Peyer's patch (tissue), 4 donors: ENCODE results near the gene PCK2. TPM values are rescaled to one million over a fixed set of nuclear protein-coding genes. Genes with fewer than 3 reads are reported as not detected.

Experiments
- DNase-seq, 3 donors: peaks; one replicate each; pipeline ENCODE4 v3.0.0-alpha.2; 2017 to 2019
- H3K27ac ChIP-seq, 4 donors: fragments of 200-600 bp; sonication (generic); one replicate each; pipeline ENCODE4 v1.5.1; 2016 to 2019
- H3K27me3 ChIP-seq, 2 donors: fragments of 200-600 bp; sonication (generic); one replicate each; pipeline ENCODE4 v1.5.1; 2019
- H3K36me3 ChIP-seq, 3 donors: fragments of 200-600 bp; sonication (generic); one replicate each; pipeline ENCODE4 v1.5.1; 2016 to 2019
- H3K4me1 ChIP-seq, 4 donors: fragments of 200-600 bp; sonication (generic); one replicate each; pipeline ENCODE4 v1.5.1; 2016 to 2019
- H3K4me3 ChIP-seq, 4 donors: fragments of 200-600 bp; sonication (generic); 1 replicate in 3 of 4; 2 replicates in 1 of 4; pipeline ENCODE4 v1.5.1; 2016 to 2019; ENCODE audit warnings: mild to moderate bottlenecking in 1 of 4
- H3K9me3 ChIP-seq, 4 donors: fragments of 200-600 bp; sonication (generic); one replicate each; pipeline ENCODE4 v1.5.1; 2016 to 2019; ENCODE audit warnings: mild to moderate bottlenecking in 1 of 4
- POLR2A ChIP-seq, 2 donors: fragments of 450-650 bp; IDR thresholded peaks; one replicate each; pipeline ENCODE4 v1.5.1; 2017; ENCODE audit warnings: antibody characterized with exemption in 2 of 2, mild to moderate bottlenecking in 2 of 2, moderate library complexity in 2 of 2
- total RNA-seq, 4 donors: library from RNA; depleted of rRNA; stranded (reverse); fragments of >200 nt; gene quantifications; one replicate each; pipeline ENCODE4 v1.1.0, GENCODE V29; 2016
- TF ChIP-seq, protein P1 (sequence below), 6 experiments: fragments of 450-650 bp in 4 of 6; fragments of 200-600 bp in 2 of 6; sonication (generic) in 1 of 6; IDR thresholded peaks; one replicate each; pipeline ENCODE4 v1.5.1; 2017 to 2019; ENCODE audit warnings: antibody characterized with exemption in 6 of 6, mild to moderate bottlenecking in 3 of 6, moderate library complexity in 1 of 6

Gene PCK2
- total RNA-seq, 4 donors from 2014 or later, result 53.6 to 820 (median 644) TPM

DNA sequence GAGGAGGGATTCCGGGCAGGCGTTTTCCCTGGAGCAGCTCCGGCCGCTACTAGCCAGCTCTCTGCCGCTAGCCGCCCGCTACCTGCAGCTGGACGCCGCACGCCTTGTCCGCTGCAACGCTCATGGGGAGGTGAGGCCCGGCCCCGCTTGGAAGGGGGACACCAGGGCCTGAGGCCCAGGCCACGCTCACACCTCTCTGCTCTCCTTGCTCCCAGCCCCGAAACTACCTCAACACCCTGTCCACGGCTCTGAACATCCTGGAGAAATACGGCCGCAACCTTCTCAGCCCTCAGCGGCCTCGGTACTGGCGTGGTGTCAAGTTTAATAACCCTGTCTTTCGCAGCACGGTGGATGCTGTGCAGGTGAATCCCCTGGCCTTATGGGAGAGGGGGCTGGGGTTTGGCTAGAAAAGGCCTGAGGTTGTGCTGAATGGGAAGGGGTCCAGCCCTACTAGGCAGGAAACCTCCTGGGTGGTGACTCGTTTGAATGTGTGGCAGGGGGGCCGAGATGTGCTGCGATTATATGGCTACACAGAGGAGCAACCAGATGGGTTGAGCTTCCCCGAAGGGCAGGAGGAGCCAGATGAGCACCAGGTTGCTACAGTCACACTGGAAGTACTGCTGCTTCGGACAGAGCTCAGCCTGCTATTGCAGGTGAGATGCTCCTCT is 53.8 kb downstream of the PCK2 start:
- H3K27ac ChIP-seq, result peak overlapping the region; percentile 80 to 96 (median 94)
- TF ChIP-seq, protein P1, sequence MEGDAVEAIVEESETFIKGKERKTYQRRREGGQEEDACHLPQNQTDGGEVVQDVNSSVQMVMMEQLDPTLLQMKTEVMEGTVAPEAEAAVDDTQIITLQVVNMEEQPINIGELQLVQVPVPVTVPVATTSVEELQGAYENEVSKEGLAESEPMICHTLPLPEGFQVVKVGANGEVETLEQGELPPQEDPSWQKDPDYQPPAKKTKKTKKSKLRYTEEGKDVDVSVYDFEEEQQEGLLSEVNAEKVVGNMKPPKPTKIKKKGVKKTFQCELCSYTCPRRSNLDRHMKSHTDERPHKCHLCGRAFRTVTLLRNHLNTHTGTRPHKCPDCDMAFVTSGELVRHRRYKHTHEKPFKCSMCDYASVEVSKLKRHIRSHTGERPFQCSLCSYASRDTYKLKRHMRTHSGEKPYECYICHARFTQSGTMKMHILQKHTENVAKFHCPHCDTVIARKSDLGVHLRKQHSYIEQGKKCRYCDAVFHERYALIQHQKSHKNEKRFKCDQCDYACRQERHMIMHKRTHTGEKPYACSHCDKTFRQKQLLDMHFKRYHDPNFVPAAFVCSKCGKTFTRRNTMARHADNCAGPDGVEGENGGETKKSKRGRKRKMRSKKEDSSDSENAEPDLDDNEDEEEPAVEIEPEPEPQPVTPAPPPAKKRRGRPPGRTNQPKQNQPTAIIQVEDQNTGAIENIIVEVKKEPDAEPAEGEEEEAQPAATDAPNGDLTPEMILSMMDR (IDR thresholded peaks at IDR 0.05), result no peak
- TF ChIP-seq POLR2A (IDR thresholded peaks at IDR 0.05), result no peak

DNA sequence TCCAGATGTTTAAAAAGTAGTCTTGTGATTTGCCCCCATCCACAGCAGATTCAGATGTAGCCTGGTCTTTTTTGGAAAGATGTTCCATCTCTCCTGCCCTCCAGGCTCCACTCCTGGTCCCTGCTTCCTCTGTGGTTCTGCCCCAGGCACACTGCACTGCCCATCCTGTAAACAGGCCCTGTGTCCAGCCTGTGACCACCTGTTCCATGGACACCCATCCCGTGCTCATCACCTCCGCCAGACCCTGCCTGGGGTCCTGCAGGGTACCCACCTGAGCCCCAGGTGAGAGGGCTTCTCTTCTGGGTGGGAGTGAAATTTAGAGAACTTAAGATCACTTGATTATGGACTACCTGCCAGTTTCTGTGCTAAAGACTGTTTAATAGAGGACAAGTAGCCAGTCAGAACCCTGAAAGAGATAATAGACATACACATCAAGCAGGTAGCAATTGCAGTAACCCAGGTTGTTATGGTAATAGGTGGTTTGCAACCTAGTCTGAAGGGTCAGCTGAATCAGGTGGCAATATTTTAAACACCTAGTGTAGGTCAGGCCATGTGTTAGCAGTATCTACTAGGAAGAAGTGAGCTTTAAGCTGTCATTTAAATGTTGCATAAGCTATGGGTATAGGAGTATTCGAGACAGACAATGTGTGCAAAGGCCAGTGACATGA is 55.3 kb downstream of the PCK2 start:
- Histone ChIP-seq H3K36me3 (peaks cover 0 to 57% (median 2%) of the 10 kb centered on the region in 3 donors), H3K27ac (no peak overlapping the region)
- TF ChIP-seq, protein P1 (IDR thresholded peaks at IDR 0.05), result no peak
- no peak for TF ChIP-seq POLR2A (IDR thresholded peaks at IDR 0.05)

More for the DNA sequence above, 53.8 kb downstream of the PCK2 start:
- DNase-seq, result no peak
- no peaks in the 10 kb centered on the region for H3K9me3 ChIP-seq
- H3K27me3 ChIP-seq, result no peaks in the 10 kb centered on the region
- H3K4me3 ChIP-seq, result peak overlapping the region; percentile 73 to 96 (median 78)
- peaks cover 0 to 43% (median 2%) of the 10 kb centered on the region in 3 donors for H3K36me3 ChIP-seq
- peaks cover 0 to 38% (median 13%) of the 10 kb centered on the region in 4 donors for H3K4me1 ChIP-seq

DNA sequence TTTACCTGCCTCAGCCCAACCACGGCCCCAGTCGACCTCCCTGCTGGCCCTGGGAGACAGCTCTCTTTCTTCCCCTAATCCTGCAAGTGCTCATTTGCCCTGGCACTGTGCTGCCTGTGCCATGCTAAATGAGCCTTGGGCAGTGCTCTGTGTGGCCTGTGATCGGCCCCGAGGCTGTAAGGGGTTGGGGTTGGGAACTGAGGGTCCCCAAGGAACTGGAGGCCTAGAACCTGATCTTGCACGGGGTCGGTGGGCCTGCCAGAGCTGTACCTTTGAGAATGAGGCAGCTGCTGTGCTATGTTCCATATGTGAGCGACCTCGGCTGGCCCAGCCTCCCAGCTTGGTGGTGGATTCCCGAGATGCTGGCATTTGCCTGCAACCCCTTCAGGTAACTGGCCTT is 56.0 kb downstream of the PCK2 start:
- Histone ChIP-seq H3K9me3 (no peaks in the 10 kb centered on the region), H3K4me3 (no peak overlapping the region), H3K36me3 (peaks cover 0 to 63% (median 2%) of the 10 kb centered on the region in 3 donors), H3K27me3 (no peaks in the 10 kb centered on the region), H3K4me1 (peaks cover 0 to 23% (median 13%) of the 10 kb centered on the region in 4 donors), H3K27ac (no peak overlapping the region)
- DNase-seq, result no peak
- TF ChIP-seq, protein P1 (IDR thresholded peaks at IDR 0.05), result no peak
- no peak for TF ChIP-seq POLR2A (IDR thresholded peaks at IDR 0.05)

More for the DNA sequence above, 55.3 kb downstream of the PCK2 start:
- no peaks in the 10 kb centered on the region for H3K27me3 ChIP-seq
- H3K9me3 ChIP-seq, result no peaks in the 10 kb centered on the region
- DNase-seq, result no peak
- H3K4me3 ChIP-seq, result no peak overlapping the region
- peaks cover 0 to 27% (median 13%) of the 10 kb centered on the region in 4 donors for H3K4me1 ChIP-seq

GRCh38 chr14:24150567-24150966 is 56.5 kb downstream of the PCK2 start:
- DNase-seq, result no peak

GRCh38 chr14:24150993-24151392 is 56.9 kb downstream of the PCK2 start:
- H3K27ac ChIP-seq, result no peak overlapping the region
- no peaks in the 10 kb centered on the region for H3K9me3 ChIP-seq
- H3K36me3 ChIP-seq, result peaks cover 1 to 73% (median 2%) of the 10 kb centered on the region in 3 donors
- no peaks in the 10 kb centered on the region for H3K27me3 ChIP-seq
- H3K4me3 ChIP-seq, result no peak overlapping the region
- peaks cover 0 to 14% (median 8%) of the 10 kb centered on the region in 4 donors for H3K4me1 ChIP-seq
- no peak for TF ChIP-seq POLR2A (IDR thresholded peaks at IDR 0.05)
- TF ChIP-seq, protein P1 (IDR thresholded peaks at IDR 0.05), result no peak
- no peak for DNase-seq

More at GRCh38 chr14:24150567-24150966, 56.5 kb downstream of the PCK2 start:
- TF ChIP-seq, protein P1 (IDR thresholded peaks at IDR 0.05), result no peak
- TF ChIP-seq POLR2A (IDR thresholded peaks at IDR 0.05), result no peak
- peaks cover 0 to 68% (median 2%) of the 10 kb centered on the region in 3 donors for H3K36me3 ChIP-seq
- no peaks in the 10 kb centered on the region for H3K9me3 ChIP-seq
- H3K4me1 ChIP-seq, result peaks cover 0 to 18% (median 10%) of the 10 kb centered on the region in 4 donors
- no peak overlapping the region for H3K27ac ChIP-seq
- H3K27me3 ChIP-seq, result no peaks in the 10 kb centered on the region
- H3K4me3 ChIP-seq, result no peak overlapping the region
